ENCODE data around the gene KRTAP10-9. TPM values are rescaled to one million over a fixed set of nuclear protein-coding genes. Genes with fewer than 3 reads are reported as not detected.
A peak's percentile ranks its signal among the peaks of the same experiment; 100 is the strongest.
"Not testable (repeated sequence)": the region's sequence is repeated elsewhere in the genome, so short reads cannot be mapped to it uniquely, and the experiment has no call there.

The KRTAP10-9 gene
- total RNA-seq, 1 experiment from 2014 or later, result not detected

- H3K9ac ChIP-seq (ENCODE audit: low read length); H4K20me1 ChIP-seq (ENCODE audit: insufficient read depth, low read depth, low read length); H3K79me2 ChIP-seq (ENCODE audit: low read length); H2AFZ ChIP-seq (ENCODE audit: low read length); H3K36me3 ChIP-seq (ENCODE audit: insufficient read depth, low read length); DNase-seq; H3K4me3 ChIP-seq (ENCODE audit: low read length); H3K27ac ChIP-seq (ENCODE audit: low read length); H3K27me3 ChIP-seq (ENCODE audit: low read length); H3K9me2 ChIP-seq (replicated peaks; ENCODE audit: insufficient read depth, low read length); H3K4me1 ChIP-seq (ENCODE audit: low read length); H3K4me2 ChIP-seq (ENCODE audit: low read depth, low read length, poor library complexity, severe bottlenecking); H3K9me3 ChIP-seq (ENCODE audit: low read length): not testable (repeated sequence)
Measured at GRCh38 chr21:44610157-44610843, 16.6 kb upstream of the KRTAP10-9 start.

- Histone ChIP-seq H3K4me3 (ENCODE audit: low read length) (no peak overlapping the region), H4K20me1 (ENCODE audit: insufficient read depth, low read depth, low read length) (no peaks in the 10 kb centered on the region), H3K79me2 (ENCODE audit: low read length) (no peaks in the 10 kb centered on the region), H2AFZ (ENCODE audit: low read length) (no peak overlapping the region), H3K4me1 (ENCODE audit: low read length) (no peaks in the 10 kb centered on the region), H3K9ac (ENCODE audit: low read length) (no peak overlapping the region), H3K27me3 (ENCODE audit: low read length) (no peaks in the 10 kb centered on the region), H3K27ac (ENCODE audit: low read length) (no peak overlapping the region), H3K9me2 (replicated peaks; ENCODE audit: insufficient read depth, low read length) (no peaks in the 10 kb centered on the region), H3K36me3 (ENCODE audit: insufficient read depth, low read length) (no peaks in the 10 kb centered on the region), H3K9me3 (ENCODE audit: low read length) (no peaks in the 10 kb centered on the region; the same call in 1 of the 2 replicates), H3K4me2 (ENCODE audit: low read depth, low read length, poor library complexity, severe bottlenecking) (no peak overlapping the region)
- DNase-seq, result peak; percentile 19
Measured at GRCh38 chr21:44611551-44611950, 15.3 kb upstream of the KRTAP10-9 start.

- H3K36me3 ChIP-seq (ENCODE audit: insufficient read depth, low read length), result no peaks in the 10 kb centered on the region
- H3K4me2 ChIP-seq (ENCODE audit: low read depth, low read length, poor library complexity, severe bottlenecking), result no peak within 1 kb of the TSS
- no peak for DNase-seq
- H3K27me3 ChIP-seq (ENCODE audit: low read length), result no peaks in the 10 kb centered on the region
- H3K9ac ChIP-seq (ENCODE audit: low read length), result no peak within 1 kb of the TSS
- H3K4me1 ChIP-seq (ENCODE audit: low read length), result no peaks in the 10 kb centered on the region
- H3K9me3 ChIP-seq (ENCODE audit: low read length), result no peaks in the 10 kb centered on the region; the same call in 1 of the 2 replicates
- H3K4me3 ChIP-seq (ENCODE audit: low read length), result no peak within 1 kb of the TSS
- H3K27ac ChIP-seq (ENCODE audit: low read length), result no peak within 1 kb of the TSS
- no peaks in the 10 kb centered on the region for H3K9me2 ChIP-seq (replicated peaks; ENCODE audit: insufficient read depth, low read length)
- H3K79me2 ChIP-seq (ENCODE audit: low read length), result no peaks in the 10 kb centered on the region
- no peaks in the 10 kb centered on the region for H4K20me1 ChIP-seq (ENCODE audit: insufficient read depth, low read depth, low read length)
- no peak within 1 kb of the TSS for H2AFZ ChIP-seq (ENCODE audit: low read length)
Measured at GRCh38 chr21:44612029-44612486, 14.8 kb upstream of the KRTAP10-9 start, which contains the start of gene KRTAP10-8. KRTAP10-8 (plus strand) TSS chr21:44612079; CDS start chr21:44612101, 22 bp downstream.

- Histone ChIP-seq H2AFZ (ENCODE audit: low read length) (no peak overlapping the region), H3K79me2 (ENCODE audit: low read length) (no peaks in the 10 kb centered on the region), H3K36me3 (ENCODE audit: insufficient read depth, low read length) (no peaks in the 10 kb centered on the region), H3K27ac (ENCODE audit: low read length) (no peak overlapping the region), H3K9me2 (replicated peaks; ENCODE audit: insufficient read depth, low read length) (no peaks in the 10 kb centered on the region), H3K27me3 (ENCODE audit: low read length) (no peaks in the 10 kb centered on the region), H3K9me3 (ENCODE audit: low read length) (no peaks in the 10 kb centered on the region; the same call in 1 of the 2 replicates), H3K4me2 (ENCODE audit: low read depth, low read length, poor library complexity, severe bottlenecking) (no peak overlapping the region), H4K20me1 (ENCODE audit: insufficient read depth, low read depth, low read length) (no peaks in the 10 kb centered on the region), H3K4me1 (ENCODE audit: low read length) (no peaks in the 10 kb centered on the region), H3K9ac (ENCODE audit: low read length) (no peak overlapping the region), H3K4me3 (ENCODE audit: low read length) (no peak overlapping the region)
- DNase-seq, result peak; percentile 2
Measured at GRCh38 chr21:44612669-44613229, 14.1 kb upstream of the KRTAP10-9 start.

- H3K79me2 ChIP-seq (ENCODE audit: low read length), result no peaks in the 10 kb centered on the region
- H4K20me1 ChIP-seq (ENCODE audit: insufficient read depth, low read depth, low read length), result no peaks in the 10 kb centered on the region
- H3K4me2 ChIP-seq (ENCODE audit: low read depth, low read length, poor library complexity, severe bottlenecking), result no peak overlapping the region
- H3K9ac ChIP-seq (ENCODE audit: low read length), result no peak overlapping the region
- H2AFZ ChIP-seq (ENCODE audit: low read length), result no peak overlapping the region
- no peaks in the 10 kb centered on the region for H3K9me2 ChIP-seq (replicated peaks; ENCODE audit: insufficient read depth, low read length)
- no peaks in the 10 kb centered on the region for H3K27me3 ChIP-seq (ENCODE audit: low read length)
- peaks cover 3% of the 10 kb centered on the region for H3K4me1 ChIP-seq (ENCODE audit: low read length)
- H3K27ac ChIP-seq (ENCODE audit: low read length), result no peak overlapping the region
- no peaks in the 10 kb centered on the region for H3K36me3 ChIP-seq (ENCODE audit: insufficient read depth, low read length)
- no peaks in the 10 kb centered on the region; the same call in 1 of the 2 replicates for H3K9me3 ChIP-seq (ENCODE audit: low read length)
- DNase-seq, result no peak
- H3K4me3 ChIP-seq (ENCODE audit: low read length), result no peak overlapping the region
Measured at GRCh38 chr21:44613386-44614155, 13.3 kb upstream of the KRTAP10-9 start.

- no peak for DNase-seq
- no peaks in the 10 kb centered on the region for H4K20me1 ChIP-seq (ENCODE audit: insufficient read depth, low read depth, low read length)
- no peak overlapping the region for H3K4me3 ChIP-seq (ENCODE audit: low read length)
- H2AFZ ChIP-seq (ENCODE audit: low read length), result no peak overlapping the region
- no peaks in the 10 kb centered on the region for H3K79me2 ChIP-seq (ENCODE audit: low read length)
- peaks cover 7% of the 10 kb centered on the region for H3K4me1 ChIP-seq (ENCODE audit: low read length)
- H3K9me2 ChIP-seq (replicated peaks; ENCODE audit: insufficient read depth, low read length), result no peaks in the 10 kb centered on the region
- no peaks in the 10 kb centered on the region for H3K27me3 ChIP-seq (ENCODE audit: low read length)
- H3K36me3 ChIP-seq (ENCODE audit: insufficient read depth, low read length), result no peaks in the 10 kb centered on the region
- no peak overlapping the region for H3K9ac ChIP-seq (ENCODE audit: low read length)
- no peak overlapping the region for H3K4me2 ChIP-seq (ENCODE audit: low read depth, low read length, poor library complexity, severe bottlenecking)
- H3K27ac ChIP-seq (ENCODE audit: low read length), result no peak overlapping the region
- H3K9me3 ChIP-seq (ENCODE audit: low read length), result no peaks in the 10 kb centered on the region; the same call in 1 of the 2 replicates
Measured at GRCh38 chr21:44614161-44614631, 12.7 kb upstream of the KRTAP10-9 start.

- Histone ChIP-seq H3K9me2 (replicated peaks; ENCODE audit: insufficient read depth, low read length) (no peaks in the 10 kb centered on the region), H3K9me3 (ENCODE audit: low read length) (no peaks in the 10 kb centered on the region; the same call in 1 of the 2 replicates), H3K4me3 (ENCODE audit: low read length) (no peak overlapping the region), H3K4me1 (ENCODE audit: low read length) (peaks cover 7% of the 10 kb centered on the region), H3K27me3 (ENCODE audit: low read length) (no peaks in the 10 kb centered on the region), H3K36me3 (ENCODE audit: insufficient read depth, low read length) (no peaks in the 10 kb centered on the region), H2AFZ (ENCODE audit: low read length) (no peak overlapping the region), H3K9ac (ENCODE audit: low read length) (no peak overlapping the region), H3K27ac (ENCODE audit: low read length) (no peak overlapping the region), H3K4me2 (ENCODE audit: low read depth, low read length, poor library complexity, severe bottlenecking) (no peak overlapping the region), H3K79me2 (ENCODE audit: low read length) (no peaks in the 10 kb centered on the region), H4K20me1 (ENCODE audit: insufficient read depth, low read depth, low read length) (no peaks in the 10 kb centered on the region)
- DNase-seq, result no peak
Measured at GRCh38 chr21:44614961-44615391, 11.9 kb upstream of the KRTAP10-9 start.

- no peak overlapping the region for H3K4me2 ChIP-seq (ENCODE audit: low read depth, low read length, poor library complexity, severe bottlenecking)
- H3K27me3 ChIP-seq (ENCODE audit: low read length), result no peaks in the 10 kb centered on the region
- no peak overlapping the region for H3K4me3 ChIP-seq (ENCODE audit: low read length)
- H3K27ac ChIP-seq (ENCODE audit: low read length), result no peak overlapping the region
- no peak for DNase-seq
- no peaks in the 10 kb centered on the region for H4K20me1 ChIP-seq (ENCODE audit: insufficient read depth, low read depth, low read length)
- H3K79me2 ChIP-seq (ENCODE audit: low read length), result no peaks in the 10 kb centered on the region
- H3K9ac ChIP-seq (ENCODE audit: low read length), result no peak overlapping the region
- H3K36me3 ChIP-seq (ENCODE audit: insufficient read depth, low read length), result no peaks in the 10 kb centered on the region
- peaks cover 7% of the 10 kb centered on the region for H3K4me1 ChIP-seq (ENCODE audit: low read length)
- H3K9me3 ChIP-seq (ENCODE audit: low read length), result no peaks in the 10 kb centered on the region; the same call in 1 of the 2 replicates
- H2AFZ ChIP-seq (ENCODE audit: low read length), result no peak overlapping the region
- H3K9me2 ChIP-seq (replicated peaks; ENCODE audit: insufficient read depth, low read length), result no peaks in the 10 kb centered on the region
Measured at GRCh38 chr21:44615466-44615865, 11.4 kb upstream of the KRTAP10-9 start.

All from Karpas-422 (cell line).